Stimulated activated naive CD4-positive, alpha-beta T cell (primary cell): Measurements from ENCODE around the gene PRKAA1.
"Not testable (repeated sequence)": the region's sequence is repeated elsewhere in the genome, so short reads cannot be mapped to it uniquely, and the experiment has no call there.

Experiments
- DNase-seq, 6 experiments: peaks; one replicate each; lab custom pipeline; 2025; lab: John Stamatoyannopoulos, UW

Gene PRKAA1

DNA sequence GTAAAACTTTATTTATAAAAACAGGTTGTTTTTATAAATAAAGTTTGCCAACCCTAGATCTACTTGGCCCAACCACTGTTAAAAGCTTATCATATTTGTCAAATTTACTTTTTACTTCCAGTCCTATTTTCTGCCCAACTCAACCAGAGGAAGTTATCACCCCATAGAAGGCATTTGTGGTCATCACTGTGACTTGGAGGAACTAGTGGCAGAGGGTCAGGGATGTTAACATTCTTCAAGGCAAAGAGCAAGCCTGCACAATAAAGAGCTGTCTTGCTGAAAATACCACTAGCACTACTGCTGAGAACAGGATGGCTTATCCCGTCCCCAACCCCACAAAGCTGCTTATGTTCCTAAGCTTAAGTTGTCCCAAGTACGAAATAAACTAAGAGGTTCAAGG lies 64.7 kb downstream of the PRKAA1 start:
- DNase-seq, result no peak

DNA sequence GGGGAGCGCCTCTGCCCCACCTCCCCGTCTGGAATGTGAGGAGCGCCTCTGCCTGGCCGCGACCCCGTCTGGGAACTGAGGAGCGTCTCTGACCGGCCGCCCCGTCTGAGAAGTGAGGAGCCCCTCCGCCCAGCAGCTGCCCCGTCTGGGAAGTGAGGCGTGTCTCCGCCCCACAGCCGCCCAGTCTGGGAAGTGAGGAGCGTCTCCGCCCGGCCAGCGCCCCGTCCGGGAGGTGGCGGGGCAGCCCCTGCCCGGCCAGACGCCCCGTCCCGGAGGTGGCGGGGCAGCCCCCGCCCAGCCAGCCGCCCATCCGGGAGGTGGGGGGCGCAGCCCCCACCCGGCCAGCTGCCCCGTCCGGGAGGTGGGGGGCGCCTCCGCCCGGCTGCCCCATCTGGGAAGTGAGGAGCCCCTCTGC lies 75.7 kb downstream of the PRKAA1 start:
- DNase-seq, result not testable (repeated sequence)

DNA sequence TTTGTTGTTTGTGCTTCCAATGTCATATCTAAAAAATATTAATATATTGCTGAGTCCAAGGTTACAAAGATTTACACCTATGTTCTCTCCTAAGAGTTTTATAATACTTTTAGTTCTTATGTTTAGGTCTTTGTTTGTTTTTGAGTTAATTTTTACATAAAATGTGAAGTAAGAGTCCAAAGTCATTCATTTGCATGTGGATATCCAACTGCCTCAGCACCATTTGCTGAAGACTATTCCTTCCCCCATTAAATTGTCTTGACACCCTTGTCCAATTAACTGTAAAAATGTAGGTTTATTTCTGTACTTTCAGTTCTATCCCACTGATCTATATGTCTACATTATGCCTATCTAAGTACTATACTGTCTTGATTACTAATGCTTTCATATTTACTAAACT lies 78.1 kb downstream of the PRKAA1 start:
- DNase-seq, result no peak

DNA sequence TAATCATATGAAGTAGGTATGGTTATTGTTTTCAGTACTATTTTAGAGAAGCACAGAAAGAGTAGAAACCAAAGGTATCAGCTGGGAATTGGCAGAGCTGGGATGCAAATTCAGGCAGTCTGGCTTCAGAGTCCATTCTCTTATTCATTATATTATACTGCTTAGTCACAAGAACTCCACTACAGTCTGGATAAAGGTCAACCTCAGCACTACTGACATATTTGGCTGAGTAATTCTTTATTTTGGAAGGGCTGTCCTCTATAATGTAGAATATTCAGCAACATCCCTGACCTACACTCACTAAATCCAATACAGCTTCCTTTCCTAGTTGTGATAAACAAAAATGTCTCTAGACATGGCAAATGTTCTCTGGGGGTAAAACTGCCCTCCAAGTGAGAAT lies 80.9 kb downstream of the PRKAA1 start:
- DNase-seq, result no peak

DNA sequence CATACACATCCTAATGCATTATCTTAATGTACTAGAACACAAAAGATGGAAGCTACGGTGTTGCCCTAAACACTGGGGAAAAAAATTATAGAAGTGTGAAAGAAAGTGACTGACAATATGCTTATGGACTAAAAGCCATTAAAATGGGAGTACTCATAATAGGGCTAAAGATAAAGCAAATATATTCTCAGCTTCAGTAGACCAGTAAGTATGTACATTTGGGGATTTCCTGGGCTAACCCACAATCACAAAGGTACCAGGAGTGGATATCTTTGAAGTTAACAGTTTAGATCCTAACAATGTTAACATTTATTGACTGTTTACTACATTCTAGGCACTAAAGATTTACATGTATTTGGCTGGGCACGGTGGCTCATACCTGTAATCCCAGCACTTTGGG lies 81.6 kb downstream of the PRKAA1 start:
- DNase-seq, result no peak

DNA sequence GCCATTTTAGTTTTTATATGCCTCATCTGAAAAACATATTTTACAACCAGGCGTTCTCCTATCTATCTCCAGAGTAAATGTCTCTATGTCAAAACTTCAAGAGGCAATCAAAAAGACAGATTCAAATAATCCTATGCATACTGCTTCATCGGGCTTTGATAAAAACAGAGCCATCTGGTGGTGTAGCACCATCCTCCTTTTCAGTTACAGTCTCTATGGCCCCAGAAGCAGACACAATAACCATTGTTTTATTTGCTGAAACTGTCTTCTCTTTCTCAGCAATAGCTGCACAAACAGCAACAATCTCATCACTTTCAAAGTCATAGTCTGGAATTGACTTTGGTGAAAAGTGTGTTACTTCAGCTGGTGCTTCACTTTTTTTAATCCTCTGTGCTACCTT lies 82.2 kb downstream of the PRKAA1 start:
- DNase-seq, result no peak

DNA sequence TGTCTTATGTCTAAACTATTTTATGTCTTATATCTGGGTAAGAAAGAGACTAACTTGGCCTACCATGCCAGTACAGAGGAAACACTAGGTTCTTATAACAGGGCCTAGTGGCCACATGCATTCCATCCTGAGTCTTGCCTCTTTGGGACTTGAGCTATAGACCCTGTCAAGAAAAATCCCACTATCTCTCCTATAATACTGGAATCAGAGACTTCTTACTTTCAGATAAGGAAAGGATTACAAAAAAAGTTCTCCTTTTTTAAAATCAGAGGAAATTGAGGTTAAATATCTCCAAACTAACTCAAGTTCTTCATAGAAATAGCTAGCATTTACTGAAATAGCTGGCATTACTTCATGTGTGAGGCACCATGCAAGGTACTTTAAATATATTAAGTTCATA lies 84.2 kb downstream of the PRKAA1 start:
- no peak for DNase-seq

DNA sequence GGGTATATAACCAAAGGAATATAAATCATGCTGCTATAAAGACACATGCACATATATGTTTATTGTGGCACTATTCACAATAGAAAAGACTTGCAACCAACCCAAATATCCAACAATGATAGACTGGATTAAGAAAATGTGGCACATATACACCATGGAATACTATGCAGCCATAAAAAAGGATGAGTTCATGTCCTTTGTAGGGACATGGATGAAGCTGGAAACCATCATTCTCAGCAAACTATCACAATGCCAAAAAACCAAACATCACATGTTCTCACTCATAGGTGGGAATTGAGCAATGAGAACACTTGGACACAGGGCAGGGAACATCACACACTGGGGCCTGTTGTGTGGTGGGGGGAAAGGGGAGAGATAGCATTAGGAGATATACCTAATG lies 87.6 kb downstream of the PRKAA1 start:
- not testable (repeated sequence) for DNase-seq
